GM12878 (cell line): ENCODE data around the gene HBP1. TPM values are rescaled to one million over a fixed set of nuclear protein-coding genes. Genes with fewer than 3 reads are reported as not detected.

Experiments
- ATAC-seq: fragments of 200-7000 bp; cut with Tn5 transposase; 3 replicates; pipeline ENCODE4 v1.9.1; 2020; ENCODE audit warnings: mild to moderate bottlenecking, moderate library complexity
- BruUV-seq: library from RNA; stranded (reverse); fragments of 400-500 nt; replicated peaks from 2 replicates; lab custom pipeline; 2021; lab: Mats Ljungman, UMichigan
- CTCF ChIA-PET: fragments of 300-600 bp; sonication (Branson Sonifier 250); formaldehyde crosslinking; extraction: SDS; loops from one replicate; lab custom pipeline; 2021; ENCODE audit warnings: inconsistent platforms; lab: Yijun Ruan, JAX
- POLR2A ChIA-PET: fragments of 350-600 bp; formaldehyde crosslinking; extraction: SDS; loops from one replicate; lab custom pipeline; 2021; ENCODE audit warnings: inconsistent platforms; lab: Charles Lee
- RAD21 ChIA-PET: fragments of 300-600 bp; sonication (Branson Sonifier 250); formaldehyde crosslinking; loops from one replicate; lab custom pipeline; 2023; ENCODE audit warnings: antibody characterized with exemption; ENCODE audit not compliant: unreplicated experiment; lab: Charles Lee
- SMC1A ChIA-PET: fragments of 300-600 bp; sonication (Branson Sonifier 250); formaldehyde crosslinking; loops from one replicate; lab custom pipeline; 2023; ENCODE audit not compliant: unreplicated experiment, uncharacterized antibody; lab: Charles Lee
- DNase-seq: peaks from one replicate; pipeline ENCODE4 v3.0.0-alpha.2; 2011; ENCODE audit warnings: low read depth, low spot score
- FAIRE-seq: peaks from 3 replicates; lab custom pipeline; 2011; peaks lifted over from hg19 to GRCh38; lab: Jason Lieb, UNC
- H2AFZ ChIP-seq: 2 replicates; pipeline ENCODE4 v1.6.0; 2011; ENCODE audit warnings: low read depth, low read length, control low read depth; ENCODE audit not compliant: control insufficient read depth
- H3K27ac ChIP-seq: 2 replicates; pipeline ENCODE4 v1.5.1; 2011; ENCODE audit warnings: control low read depth; ENCODE audit not compliant: control insufficient read depth, insufficient read depth
- H3K27me3 ChIP-seq, 2 experiments: replicated peaks in 1 of 2; 2 replicates each; pipeline versions ENCODE4 v1.6.0 to v1.6.1; 2011; ENCODE audit warnings: low read length in 1 of 2; ENCODE audit not compliant: control insufficient read depth in 2 of 2, insufficient read depth in 2 of 2
- H3K36me3 ChIP-seq, 2 experiments: 2 replicates each; pipeline ENCODE4 v1.5.1; 2011; ENCODE audit warnings: low read length in 1 of 2; ENCODE audit not compliant: control insufficient read depth in 2 of 2, insufficient read depth in 2 of 2
- H3K4me1 ChIP-seq: 2 replicates; pipeline ENCODE4 v1.6.1; 2011; ENCODE audit warnings: mild to moderate bottlenecking, low read length, moderate library complexity, mixed read lengths; ENCODE audit not compliant: control insufficient read depth, insufficient read depth
- H3K4me2 ChIP-seq: 2 replicates; pipeline ENCODE4 v1.6.0; 2011; ENCODE audit warnings: control low read depth; ENCODE audit not compliant: control insufficient read depth, insufficient read depth
- H3K4me3 ChIP-seq: fragments of 200-600 bp; sonication (generic); 2 replicates; pipeline ENCODE4 v1.5.1; 2016
- H3K79me2 ChIP-seq: 2 replicates; pipeline ENCODE4 v1.6.0; 2011; ENCODE audit warnings: low read length; ENCODE audit not compliant: control insufficient read depth, insufficient read depth
- H3K9ac ChIP-seq: 2 replicates; pipeline ENCODE4 v1.8.0; 2011; ENCODE audit warnings: low read length, control low read depth, mixed read lengths; ENCODE audit not compliant: control insufficient read depth, insufficient read depth
- H3K9me3 ChIP-seq: replicated peaks from 3 replicates; pipeline ENCODE4 v1.5.1; 2011; ENCODE audit warnings: mild to moderate bottlenecking, low read length; ENCODE audit not compliant: control insufficient read depth, insufficient read depth
- H4K20me1 ChIP-seq: 2 replicates; pipeline ENCODE4 v1.6.0; 2011; ENCODE audit not compliant: control insufficient read depth, insufficient read depth
- CBFB ChIP-seq: IDR thresholded peaks from 2 replicates; pipeline ENCODE4 v1.6.1; 2016; ENCODE audit warnings: antibody characterized with exemption, low read depth
- CEBPB ChIP-seq, 2 experiments: fragments of 150-350 bp in 1 of 2; IDR thresholded peaks; 2 replicates each; pipeline ENCODE4 v1.6.1; 2012 to 2014; ENCODE audit warnings: low read depth in 2 of 2, low read length in 2 of 2, borderline replicate concordance in 1 of 2, inconsistent platforms in 1 of 2
- CHD2 ChIP-seq: IDR thresholded peaks from 2 replicates; pipeline ENCODE4 v1.6.1; 2011; ENCODE audit warnings: low read depth, low read length, improper control_type of control experiment, borderline replicate concordance
- MEF2B ChIP-seq: fragments of 450-650 bp; IDR thresholded peaks from 2 replicates; pipeline ENCODE4 v1.6.1; 2018; ENCODE audit warnings: mild to moderate bottlenecking, moderate library complexity; ENCODE audit not compliant: partially characterized antibody, poor library complexity, severe bottlenecking
- PAX8 ChIP-seq: fragments of 450-650 bp; IDR thresholded peaks from 2 replicates; pipeline ENCODE4 v1.6.1; 2017; ENCODE audit warnings: mild to moderate bottlenecking, moderate library complexity
- POLR2A ChIP-seq: IDR thresholded peaks from 2 replicates; pipeline ENCODE4 v1.6.1; 2011; ENCODE audit warnings: low read depth, mild to moderate bottlenecking, low read length
- RUNX3 ChIP-seq: IDR thresholded peaks from 2 replicates; pipeline ENCODE4 v1.6.1; 2012; ENCODE audit warnings: low read length, inconsistent platforms
- SMARCA5 ChIP-seq: fragments of 450-650 bp; IDR thresholded peaks from 2 replicates; pipeline ENCODE4 v1.6.1; 2017; ENCODE audit warnings: mild to moderate bottlenecking
- ZZZ3 ChIP-seq: IDR thresholded peaks from 2 replicates; pipeline ENCODE4 v1.6.1; 2011; ENCODE audit warnings: low read depth; ENCODE audit not compliant: control insufficient read depth, insufficient read length
- WGBS: methylation state at CpG from one replicate; pipeline ENCODE4 v1.1.6; 2016; ENCODE audit warnings: low lambda C conversion rate; ENCODE audit not compliant: insufficient replicate concordance, insufficient coverage; ENCODE audit errors: missing lambda C conversion rate; 5-methylcytosine and 5-hydroxymethylcytosine counted together
- in situ Hi-C: fragments of 300-500 bp; cut with MboI; formaldehyde crosslinking; loops from 9 replicates; pipeline ENCODE4 v1.14.3; 2018; ENCODE audit warnings: mixed read lengths
- intact Hi-C: fragments of 100-400 bp; cut with micrococcal nuclease; formaldehyde crosslinking; loops from one replicate; pipeline ENCODE4 v1.14.2; 2022; ENCODE audit not compliant: unreplicated experiment
- polyA plus RNA-seq, 11 experiments: library from polyadenylated mRNA; depleted of rRNA in 4 of 11; unstranded in 6 of 11; stranded (reverse) in 5 of 11; fragments of >200 nt; fragmentation: Nextera tagmentation in 4 of 11; fragmentation: Illumina TruSeq in 1 of 11; extraction: Ambion mirVana in 4 of 11; extraction: Trizol in 1 of 11; gene quantifications; 1 replicate in 1 of 11; 2 replicates in 10 of 11; pipeline versions ENCODE4 v1.2.1 to v1.2.3, GENCODE V29; 2011 to 2016; ENCODE audit warnings: inconsistent platforms in 2 of 11, missing spikeins in 2 of 11, low read depth in 1 of 11
- total RNA-seq, 4 experiments: library from RNA; depleted of rRNA in 3 of 4; stranded (reverse); fragments of >200 nt in 3 of 4; fragmentation: Illumina TruSeq in 1 of 4; extraction: Trizol in 1 of 4; gene quantifications; 2 replicates each; pipeline versions ENCODE4 v1.2.1 to v1.2.3, GENCODE V29; 2013 to 2021
- TF ChIP-seq, protein P1 (sequence below): fragments of 450-650 bp; IDR thresholded peaks from 2 replicates; pipeline ENCODE4 v1.6.1; 2017; ENCODE audit warnings: antibody characterized with exemption, mild to moderate bottlenecking, moderate library complexity
- TF ChIP-seq, protein P2 (sequence below): IDR thresholded peaks from 2 replicates; pipeline ENCODE4 v1.6.1; 2011; ENCODE audit warnings: low read depth, mild to moderate bottlenecking, low read length, moderate library complexity, borderline replicate concordance; ENCODE audit errors: extremely low read depth
- TF ChIP-seq, protein P3 (sequence below): IDR thresholded peaks from 2 replicates; pipeline ENCODE4 v1.6.1; 2012; ENCODE audit warnings: low read depth, low read length, improper control_type of control experiment
- TF ChIP-seq, protein P4 (sequence below): fragments of 450-650 bp; IDR thresholded peaks from 2 replicates; pipeline ENCODE4 v1.6.1; 2017; ENCODE audit warnings: borderline replicate concordance
- TF ChIP-seq, protein P5 (sequence below): IDR thresholded peaks from 2 replicates; pipeline ENCODE4 v1.6.1; 2011; ENCODE audit warnings: mild to moderate bottlenecking, low read depth, low read length, moderate library complexity; ENCODE audit not compliant: insufficient replicate concordance
- TF ChIP-seq, protein P6 (sequence below): fragments of 450-650 bp; IDR thresholded peaks from 2 replicates; pipeline ENCODE4 v1.6.1; 2017; ENCODE audit warnings: mild to moderate bottlenecking, low read depth, inconsistent platforms; ENCODE audit not compliant: poor library complexity, severe bottlenecking

HBP1 gene
- total and polyA plus RNA-seq, 10 of the 15 experiments (the other 5 are each of a cell fraction or from before 2014, with no cell fraction given), result 5.8 to 30.9 (median 9.4) TPM

DNA sequence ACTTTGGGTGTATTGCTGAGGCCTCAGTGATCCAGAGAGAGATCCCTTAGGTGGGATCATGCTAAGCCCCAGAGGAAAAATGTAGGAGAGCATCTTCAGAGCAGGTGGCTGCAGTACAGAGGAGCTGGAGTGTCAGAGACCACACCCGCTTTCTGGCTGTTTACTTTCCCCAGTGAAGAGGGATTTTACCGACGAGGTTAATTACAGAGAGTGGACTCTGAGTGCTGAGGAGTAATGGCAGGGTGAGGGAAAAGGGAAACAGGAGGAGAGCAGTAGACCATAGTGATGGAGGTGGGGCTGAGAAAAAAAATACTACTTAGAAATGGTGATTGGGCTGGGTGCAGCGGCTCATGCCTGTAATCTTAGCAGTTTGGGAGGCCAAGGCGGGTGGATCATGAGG is 43.3 kb upstream of the HBP1 start:
- no peak overlapping the region for H3K9ac ChIP-seq
- in situ Hi-C loops (no loop called here), intact Hi-C loops (no loop called here)
- DNase-seq (no peak), FAIRE-seq (no peak), ATAC-seq (no peak)
- RAD21 ChIA-PET, result no interaction called here
- CTCF ChIA-PET, result interaction anchor here (1.5 kb wide), 1 partner anchor 22 kb away, joined by 12 read pairs; no protein-coding TSS in a partner anchor
- no peaks in the 10 kb centered on the region for H3K27me3 ChIP-seq
- H3K9me3 ChIP-seq, result no peaks in the 10 kb centered on the region
- H2AFZ ChIP-seq, result no peak overlapping the region
- peaks cover 10% of the 10 kb centered on the region for H3K4me1 ChIP-seq
- H3K27ac ChIP-seq, result no peak overlapping the region
- WGBS, result 66% methylated on average over 5 of the region's 5 CpGs
- H3K4me3 ChIP-seq, result no peak overlapping the region
- H3K4me2 ChIP-seq, result peak overlapping the region; percentile 58; the same call in 1 of the 2 replicates
- no peaks in the 10 kb centered on the region for H4K20me1 ChIP-seq
- no peaks in the 10 kb centered on the region for H3K36me3 ChIP-seq
- no TSS peak for BruUV-seq
- POLR2A ChIA-PET, result interaction anchor here (1.0 kb wide), 1 partner anchor 46 kb away, joined by 7 read pairs; no protein-coding TSS in a partner anchor
- SMC1A ChIA-PET, result interaction anchor here (0.9 to 1.1 kb wide), 2 partner anchors 8 to 338 kb away, joined by 3 to 4 read pairs; no protein-coding TSS in a partner anchor
- H3K79me2 ChIP-seq, result no peaks in the 10 kb centered on the region
- TF ChIP-seq ZZZ3 (no peak), POLR2A (no peak), RUNX3 (no peak), MEF2B (no peak), CBFB (no peak), PAX8 (no peak), CEBPB (IDR thresholded peaks at IDR 0.05; ENCODE audit: borderline replicate concordance in 1 of 2, low read depth in 2 of 2, low read length in 2 of 2) (no peak), SMARCA5 (no peak), CHD2 (no peak)
- TF ChIP-seq, protein P1, sequence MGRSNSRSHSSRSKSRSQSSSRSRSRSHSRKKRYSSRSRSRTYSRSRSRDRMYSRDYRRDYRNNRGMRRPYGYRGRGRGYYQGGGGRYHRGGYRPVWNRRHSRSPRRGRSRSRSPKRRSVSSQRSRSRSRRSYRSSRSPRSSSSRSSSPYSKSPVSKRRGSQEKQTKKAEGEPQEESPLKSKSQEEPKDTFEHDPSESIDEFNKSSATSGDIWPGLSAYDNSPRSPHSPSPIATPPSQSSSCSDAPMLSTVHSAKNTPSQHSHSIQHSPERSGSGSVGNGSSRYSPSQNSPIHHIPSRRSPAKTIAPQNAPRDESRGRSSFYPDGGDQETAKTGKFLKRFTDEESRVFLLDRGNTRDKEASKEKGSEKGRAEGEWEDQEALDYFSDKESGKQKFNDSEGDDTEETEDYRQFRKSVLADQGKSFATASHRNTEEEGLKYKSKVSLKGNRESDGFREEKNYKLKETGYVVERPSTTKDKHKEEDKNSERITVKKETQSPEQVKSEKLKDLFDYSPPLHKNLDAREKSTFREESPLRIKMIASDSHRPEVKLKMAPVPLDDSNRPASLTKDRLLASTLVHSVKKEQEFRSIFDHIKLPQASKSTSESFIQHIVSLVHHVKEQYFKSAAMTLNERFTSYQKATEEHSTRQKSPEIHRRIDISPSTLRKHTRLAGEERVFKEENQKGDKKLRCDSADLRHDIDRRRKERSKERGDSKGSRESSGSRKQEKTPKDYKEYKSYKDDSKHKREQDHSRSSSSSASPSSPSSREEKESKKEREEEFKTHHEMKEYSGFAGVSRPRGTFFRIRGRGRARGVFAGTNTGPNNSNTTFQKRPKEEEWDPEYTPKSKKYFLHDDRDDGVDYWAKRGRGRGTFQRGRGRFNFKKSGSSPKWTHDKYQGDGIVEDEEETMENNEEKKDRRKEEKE, result no peak
- TF ChIP-seq, protein P2, sequence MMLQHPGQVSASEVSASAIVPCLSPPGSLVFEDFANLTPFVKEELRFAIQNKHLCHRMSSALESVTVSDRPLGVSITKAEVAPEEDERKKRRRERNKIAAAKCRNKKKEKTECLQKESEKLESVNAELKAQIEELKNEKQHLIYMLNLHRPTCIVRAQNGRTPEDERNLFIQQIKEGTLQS, result no peak
- TF ChIP-seq, protein P3, sequence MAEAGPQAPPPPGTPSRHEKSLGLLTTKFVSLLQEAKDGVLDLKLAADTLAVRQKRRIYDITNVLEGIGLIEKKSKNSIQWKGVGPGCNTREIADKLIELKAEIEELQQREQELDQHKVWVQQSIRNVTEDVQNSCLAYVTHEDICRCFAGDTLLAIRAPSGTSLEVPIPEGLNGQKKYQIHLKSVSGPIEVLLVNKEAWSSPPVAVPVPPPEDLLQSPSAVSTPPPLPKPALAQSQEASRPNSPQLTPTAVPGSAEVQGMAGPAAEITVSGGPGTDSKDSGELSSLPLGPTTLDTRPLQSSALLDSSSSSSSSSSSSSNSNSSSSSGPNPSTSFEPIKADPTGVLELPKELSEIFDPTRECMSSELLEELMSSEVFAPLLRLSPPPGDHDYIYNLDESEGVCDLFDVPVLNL, result no peak
- TF ChIP-seq, protein P4, sequence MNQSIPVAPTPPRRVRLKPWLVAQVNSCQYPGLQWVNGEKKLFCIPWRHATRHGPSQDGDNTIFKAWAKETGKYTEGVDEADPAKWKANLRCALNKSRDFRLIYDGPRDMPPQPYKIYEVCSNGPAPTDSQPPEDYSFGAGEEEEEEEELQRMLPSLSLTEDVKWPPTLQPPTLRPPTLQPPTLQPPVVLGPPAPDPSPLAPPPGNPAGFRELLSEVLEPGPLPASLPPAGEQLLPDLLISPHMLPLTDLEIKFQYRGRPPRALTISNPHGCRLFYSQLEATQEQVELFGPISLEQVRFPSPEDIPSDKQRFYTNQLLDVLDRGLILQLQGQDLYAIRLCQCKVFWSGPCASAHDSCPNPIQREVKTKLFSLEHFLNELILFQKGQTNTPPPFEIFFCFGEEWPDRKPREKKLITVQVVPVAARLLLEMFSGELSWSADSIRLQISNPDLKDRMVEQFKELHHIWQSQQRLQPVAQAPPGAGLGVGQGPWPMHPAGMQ, result no peak
- TF ChIP-seq, protein P5, sequence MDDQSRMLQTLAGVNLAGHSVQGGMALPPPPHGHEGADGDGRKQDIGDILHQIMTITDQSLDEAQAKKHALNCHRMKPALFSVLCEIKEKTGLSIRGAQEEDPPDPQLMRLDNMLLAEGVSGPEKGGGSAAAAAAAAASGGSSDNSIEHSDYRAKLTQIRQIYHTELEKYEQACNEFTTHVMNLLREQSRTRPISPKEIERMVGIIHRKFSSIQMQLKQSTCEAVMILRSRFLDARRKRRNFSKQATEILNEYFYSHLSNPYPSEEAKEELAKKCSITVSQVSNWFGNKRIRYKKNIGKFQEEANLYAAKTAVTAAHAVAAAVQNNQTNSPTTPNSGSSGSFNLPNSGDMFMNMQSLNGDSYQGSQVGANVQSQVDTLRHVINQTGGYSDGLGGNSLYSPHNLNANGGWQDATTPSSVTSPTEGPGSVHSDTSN, result no peak
- TF ChIP-seq, protein P6, sequence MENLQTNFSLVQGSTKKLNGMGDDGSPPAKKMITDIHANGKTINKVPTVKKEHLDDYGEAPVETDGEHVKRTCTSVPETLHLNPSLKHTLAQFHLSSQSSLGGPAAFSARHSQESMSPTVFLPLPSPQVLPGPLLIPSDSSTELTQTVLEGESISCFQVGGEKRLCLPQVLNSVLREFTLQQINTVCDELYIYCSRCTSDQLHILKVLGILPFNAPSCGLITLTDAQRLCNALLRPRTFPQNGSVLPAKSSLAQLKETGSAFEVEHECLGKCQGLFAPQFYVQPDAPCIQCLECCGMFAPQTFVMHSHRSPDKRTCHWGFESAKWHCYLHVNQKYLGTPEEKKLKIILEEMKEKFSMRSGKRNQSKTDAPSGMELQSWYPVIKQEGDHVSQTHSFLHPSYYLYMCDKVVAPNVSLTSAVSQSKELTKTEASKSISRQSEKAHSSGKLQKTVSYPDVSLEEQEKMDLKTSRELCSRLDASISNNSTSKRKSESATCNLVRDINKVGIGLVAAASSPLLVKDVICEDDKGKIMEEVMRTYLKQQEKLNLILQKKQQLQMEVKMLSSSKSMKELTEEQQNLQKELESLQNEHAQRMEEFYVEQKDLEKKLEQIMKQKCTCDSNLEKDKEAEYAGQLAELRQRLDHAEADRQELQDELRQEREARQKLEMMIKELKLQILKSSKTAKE, result no peak
